ENCODE results near the gene CYSLTR2.

CYSLTR2 gene

GRCh38 chr13:48680756-48681392 lies 27.1 kb downstream of the CYSLTR2 start:
- no peak for TF ChIP-seq TEAD4 (IDR thresholded peaks at IDR 0.05)
- no peak for TF ChIP-seq TAF1 (IDR thresholded peaks at IDR 0.05; ENCODE audit: low read depth)
- no peak for TF ChIP-seq MAX (IDR thresholded peaks at IDR 0.05)
- TF ChIP-seq, protein P1, sequence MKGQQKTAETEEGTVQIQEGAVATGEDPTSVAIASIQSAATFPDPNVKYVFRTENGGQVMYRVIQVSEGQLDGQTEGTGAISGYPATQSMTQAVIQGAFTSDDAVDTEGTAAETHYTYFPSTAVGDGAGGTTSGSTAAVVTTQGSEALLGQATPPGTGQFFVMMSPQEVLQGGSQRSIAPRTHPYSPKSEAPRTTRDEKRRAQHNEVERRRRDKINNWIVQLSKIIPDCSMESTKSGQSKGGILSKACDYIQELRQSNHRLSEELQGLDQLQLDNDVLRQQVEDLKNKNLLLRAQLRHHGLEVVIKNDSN (IDR thresholded peaks at IDR 0.05): no peak
- no peak for TF ChIP-seq TCF12 (IDR thresholded peaks at IDR 0.05; ENCODE audit: low read depth)
- no peak for TF ChIP-seq EP300 (IDR thresholded peaks at IDR 0.05; ENCODE audit: borderline replicate concordance)
- no peak for TF ChIP-seq EGR1 (IDR thresholded peaks at IDR 0.05)
- no peak for TF ChIP-seq FOXM1 (IDR thresholded peaks at IDR 0.05; ENCODE audit: borderline replicate concordance, low read depth)
- TF ChIP-seq ZBTB7A (IDR thresholded peaks at IDR 0.05; ENCODE audit: low read depth): no peak
- TF ChIP-seq, protein P2, sequence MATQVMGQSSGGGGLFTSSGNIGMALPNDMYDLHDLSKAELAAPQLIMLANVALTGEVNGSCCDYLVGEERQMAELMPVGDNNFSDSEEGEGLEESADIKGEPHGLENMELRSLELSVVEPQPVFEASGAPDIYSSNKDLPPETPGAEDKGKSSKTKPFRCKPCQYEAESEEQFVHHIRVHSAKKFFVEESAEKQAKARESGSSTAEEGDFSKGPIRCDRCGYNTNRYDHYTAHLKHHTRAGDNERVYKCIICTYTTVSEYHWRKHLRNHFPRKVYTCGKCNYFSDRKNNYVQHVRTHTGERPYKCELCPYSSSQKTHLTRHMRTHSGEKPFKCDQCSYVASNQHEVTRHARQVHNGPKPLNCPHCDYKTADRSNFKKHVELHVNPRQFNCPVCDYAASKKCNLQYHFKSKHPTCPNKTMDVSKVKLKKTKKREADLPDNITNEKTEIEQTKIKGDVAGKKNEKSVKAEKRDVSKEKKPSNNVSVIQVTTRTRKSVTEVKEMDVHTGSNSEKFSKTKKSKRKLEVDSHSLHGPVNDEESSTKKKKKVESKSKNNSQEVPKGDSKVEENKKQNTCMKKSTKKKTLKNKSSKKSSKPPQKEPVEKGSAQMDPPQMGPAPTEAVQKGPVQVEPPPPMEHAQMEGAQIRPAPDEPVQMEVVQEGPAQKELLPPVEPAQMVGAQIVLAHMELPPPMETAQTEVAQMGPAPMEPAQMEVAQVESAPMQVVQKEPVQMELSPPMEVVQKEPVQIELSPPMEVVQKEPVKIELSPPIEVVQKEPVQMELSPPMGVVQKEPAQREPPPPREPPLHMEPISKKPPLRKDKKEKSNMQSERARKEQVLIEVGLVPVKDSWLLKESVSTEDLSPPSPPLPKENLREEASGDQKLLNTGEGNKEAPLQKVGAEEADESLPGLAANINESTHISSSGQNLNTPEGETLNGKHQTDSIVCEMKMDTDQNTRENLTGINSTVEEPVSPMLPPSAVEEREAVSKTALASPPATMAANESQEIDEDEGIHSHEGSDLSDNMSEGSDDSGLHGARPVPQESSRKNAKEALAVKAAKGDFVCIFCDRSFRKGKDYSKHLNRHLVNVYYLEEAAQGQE (IDR thresholded peaks at IDR 0.05; ENCODE audit: low read depth): no peak
- TF ChIP-seq RAD21 (IDR thresholded peaks at IDR 0.05; ENCODE audit: low read depth): no peak
- no peak for TF ChIP-seq NFIC (IDR thresholded peaks at IDR 0.05)
- TF ChIP-seq CEBPB (IDR thresholded peaks at IDR 0.05): no peak
- TF ChIP-seq YY1 (IDR thresholded peaks at IDR 0.05; ENCODE audit: low read depth): no peak
- no peak for TF ChIP-seq CREB1 (IDR thresholded peaks at IDR 0.05; ENCODE audit: low read depth)

GRCh38 chr13:48681905-48682304 lies 28.2 kb downstream of the CYSLTR2 start:
- TF ChIP-seq MAX (IDR thresholded peaks at IDR 0.05): no peak
- TF ChIP-seq CEBPB (IDR thresholded peaks at IDR 0.05): no peak
- no peak for TF ChIP-seq CREB1 (IDR thresholded peaks at IDR 0.05; ENCODE audit: low read depth)
- TF ChIP-seq EGR1 (IDR thresholded peaks at IDR 0.05): no peak
- no peak for TF ChIP-seq RAD21 (IDR thresholded peaks at IDR 0.05; ENCODE audit: low read depth)

DNA sequence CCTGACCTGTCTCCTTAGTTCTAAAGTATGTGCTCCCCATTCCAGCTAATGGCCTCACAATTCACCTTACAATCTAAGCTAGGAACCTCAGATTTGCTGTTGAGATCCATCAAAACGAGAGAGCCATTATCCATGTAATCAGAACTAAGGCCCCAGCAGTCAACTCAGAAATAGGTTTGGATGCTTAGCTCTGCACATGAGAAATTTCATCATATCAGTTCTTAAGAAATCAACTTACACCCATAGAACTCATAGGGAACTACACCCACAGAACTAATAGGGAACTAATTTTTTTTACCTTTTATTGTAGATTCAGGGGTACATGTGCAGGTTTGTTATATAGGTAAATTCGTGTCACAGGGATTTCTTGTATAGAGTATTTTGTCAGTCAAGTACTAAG lies 28.7 kb downstream of the CYSLTR2 start:
- TF ChIP-seq CREB1 (IDR thresholded peaks at IDR 0.05; ENCODE audit: low read depth): no peak
- no peak for TF ChIP-seq NFIC (IDR thresholded peaks at IDR 0.05)
- no peak for TF ChIP-seq YY1 (IDR thresholded peaks at IDR 0.05; ENCODE audit: low read depth)
- TF ChIP-seq, protein P2 (IDR thresholded peaks at IDR 0.05; ENCODE audit: low read depth): no peak
- TF ChIP-seq TEAD4 (IDR thresholded peaks at IDR 0.05): no peak
- TF ChIP-seq FOXM1 (IDR thresholded peaks at IDR 0.05; ENCODE audit: borderline replicate concordance, low read depth): no peak
- TF ChIP-seq RAD21 (IDR thresholded peaks at IDR 0.05; ENCODE audit: low read depth): no peak
- no peak for TF ChIP-seq EP300 (IDR thresholded peaks at IDR 0.05; ENCODE audit: borderline replicate concordance)
- TF ChIP-seq TAF1 (IDR thresholded peaks at IDR 0.05; ENCODE audit: low read depth): no peak
- TF ChIP-seq MAX (IDR thresholded peaks at IDR 0.05): no peak

DNA sequence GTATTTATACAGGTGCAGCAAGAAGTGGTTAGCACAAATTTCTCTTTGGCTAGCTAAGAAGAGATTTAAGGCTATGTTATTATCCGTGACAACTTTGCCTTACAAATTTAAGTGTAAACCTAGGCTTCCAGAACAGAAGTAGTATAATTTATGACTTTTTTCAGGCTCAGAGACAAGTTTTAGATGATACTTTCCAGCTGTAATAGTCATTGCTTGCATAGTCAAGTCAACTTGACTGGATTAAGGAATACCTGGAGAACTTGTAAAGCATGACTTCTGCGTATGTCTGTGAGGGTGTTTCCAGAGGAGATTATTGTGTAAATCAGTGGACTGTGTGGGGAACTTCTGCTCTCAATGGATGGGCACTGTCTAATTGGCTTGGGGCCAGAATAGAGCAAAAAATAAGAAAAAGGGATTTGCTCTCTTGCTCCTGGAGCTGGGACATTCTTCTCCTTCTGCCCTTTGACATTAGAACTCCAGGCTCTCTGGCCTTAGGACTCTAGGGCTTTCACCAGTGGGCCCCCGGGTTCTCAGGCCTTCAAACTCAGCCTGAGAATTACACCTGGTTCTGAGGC lies 33.0 kb downstream of the CYSLTR2 start:
- TF ChIP-seq CEBPB (IDR thresholded peaks at IDR 0.05) (no peak), ZBTB7A (IDR thresholded peaks at IDR 0.05; ENCODE audit: low read depth) (no peak), YY1 (IDR thresholded peaks at IDR 0.05; ENCODE audit: low read depth) (no peak), CREB1 (IDR thresholded peaks at IDR 0.05; ENCODE audit: low read depth) (no peak), TAF1 (IDR thresholded peaks at IDR 0.05; ENCODE audit: low read depth) (no peak), EGR1 (IDR thresholded peaks at IDR 0.05) (no peak), RAD21 (IDR thresholded peaks at IDR 0.05; ENCODE audit: low read depth) (no peak), FOXM1 (IDR thresholded peaks at IDR 0.05; ENCODE audit: borderline replicate concordance, low read depth) (no peak)
- TF ChIP-seq, protein P2 (IDR thresholded peaks at IDR 0.05; ENCODE audit: low read depth): no peak
